D721Med (cell line): ENCODE measurements around the gene FOXP4.

Source experiments
- DNase-seq: peaks from one replicate; pipeline ENCODE4 v3.0.0; 2011; ENCODE audit warnings: low spot score; ENCODE audit not compliant: insufficient read length
- FAIRE-seq: peaks from 2 replicates; lab custom pipeline; 2011; peaks lifted over from hg19 to GRCh38; lab: Jason Lieb, UNC
- CTCF ChIP-seq: IDR thresholded peaks from 2 replicates; pipeline ENCODE4 v1.5.1; 2012; ENCODE audit warnings: mild to moderate bottlenecking, control low read depth; ENCODE audit not compliant: insufficient read depth; ENCODE audit errors: missing control alignments

The FOXP4 gene

GRCh38 chr6:41589636-41590622 is 43.7 kb downstream of the FOXP4 start:
- FAIRE-seq (no peak), DNase-seq (no peak)
- no peak for TF ChIP-seq CTCF

GRCh38 chr6:41591122-41591521 is 44.9 kb downstream of the FOXP4 start:
- no peak for DNase-seq
- no peak for FAIRE-seq
- no peak for TF ChIP-seq CTCF

DNA sequence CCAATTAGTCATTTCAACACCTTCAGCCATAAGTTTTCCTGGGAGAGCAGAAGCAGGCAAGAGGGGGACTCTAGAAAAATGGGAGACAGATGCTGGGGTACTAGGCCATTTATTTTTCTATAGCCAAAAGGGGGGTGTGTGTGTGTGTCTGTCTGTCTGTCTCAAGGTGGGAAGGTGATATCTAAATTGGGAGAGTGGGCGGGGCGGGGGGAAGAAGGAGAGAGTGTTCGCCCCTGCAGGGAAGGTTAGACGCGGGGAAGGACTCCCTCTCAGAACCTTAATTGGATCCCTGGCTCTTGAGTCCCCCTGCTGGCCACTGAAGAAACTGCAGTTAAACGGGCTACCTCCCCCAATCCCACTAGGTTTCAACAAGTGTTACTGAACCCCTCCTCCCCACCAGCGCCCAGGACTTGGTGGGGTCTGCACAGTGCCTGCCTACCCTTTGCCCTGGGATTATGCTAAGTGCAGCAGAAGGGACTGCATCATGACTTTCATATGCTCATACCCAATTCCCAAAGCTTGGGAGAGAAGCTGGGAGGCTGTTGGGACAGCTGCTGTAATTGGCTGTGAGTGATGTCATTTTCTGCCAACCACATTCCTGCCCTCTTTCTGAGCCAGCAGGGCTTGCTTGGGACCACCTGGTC is 45.8 kb downstream of the FOXP4 start:
- DNase-seq (peak; percentile 85), FAIRE-seq (no peak)
- TF ChIP-seq CTCF = peak; percentile 86

DNA sequence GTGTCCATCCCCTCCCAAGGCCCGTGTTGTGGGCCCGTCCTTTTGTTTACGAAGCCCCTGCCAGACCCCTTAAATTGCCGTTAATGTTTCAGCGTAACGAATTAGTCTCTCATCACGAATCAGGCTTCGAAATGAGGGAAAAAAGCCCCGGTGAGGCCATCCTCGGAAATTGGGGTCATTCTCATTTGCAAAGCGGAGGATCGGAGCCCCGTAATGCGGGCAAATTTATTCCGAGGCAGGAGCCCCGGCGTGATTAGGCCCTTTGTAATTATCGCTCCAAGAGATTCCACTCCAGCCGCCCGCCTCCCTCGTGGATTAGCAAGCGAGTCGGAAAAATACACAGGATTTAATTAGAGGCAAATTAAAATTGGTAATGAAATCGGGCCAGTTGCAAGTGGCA is 47.2 kb downstream of the FOXP4 start:
- DNase-seq (no peak), FAIRE-seq (no peak)
- TF ChIP-seq CTCF = no peak

DNA sequence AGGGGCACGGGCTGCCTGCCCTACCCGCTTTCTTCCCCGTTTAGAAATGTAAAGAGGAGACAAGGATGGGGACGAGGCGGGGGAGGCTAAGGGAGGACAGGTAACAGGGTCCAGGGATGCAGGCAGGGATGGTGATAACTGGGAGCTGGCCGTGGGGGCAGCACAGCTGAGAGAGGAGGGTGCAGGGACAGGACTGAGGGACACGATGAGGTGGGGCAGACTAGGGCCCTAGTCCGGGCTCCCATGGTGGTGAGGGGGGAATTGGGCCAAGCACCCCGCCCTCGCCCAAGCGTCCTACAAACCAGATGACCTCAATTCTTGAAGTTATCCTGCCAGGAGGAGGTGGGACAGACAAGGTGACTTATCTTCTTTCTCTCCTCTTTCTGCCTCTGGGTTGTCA is 47.7 kb downstream of the FOXP4 start:
- DNase-seq = no peak
- no peak for FAIRE-seq
- no peak for TF ChIP-seq CTCF

DNA sequence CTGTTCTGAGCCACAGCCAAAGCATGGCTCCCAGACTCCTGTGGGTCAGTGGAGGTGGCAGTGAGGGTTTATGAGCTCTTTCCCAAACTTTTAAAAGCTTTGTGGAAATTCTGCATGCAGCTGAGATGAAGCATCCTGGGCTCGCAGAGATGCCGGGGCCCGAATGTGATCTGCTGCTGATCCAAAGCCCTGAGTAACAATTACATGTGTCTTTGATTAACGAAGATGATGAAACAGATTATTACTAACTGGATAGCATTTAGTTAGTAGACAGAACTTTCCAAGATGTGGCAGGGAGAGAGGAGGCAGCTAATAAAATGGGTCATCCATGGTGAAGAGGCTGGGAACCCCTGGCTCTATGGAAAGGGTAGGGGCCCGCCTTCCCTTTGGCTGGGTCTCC is 48.1 kb downstream of the FOXP4 start:
- TF ChIP-seq CTCF = no peak
- no peak for FAIRE-seq
- no peak for DNase-seq
